NCI-H460 (cell line): ENCODE measurements around the gene KRT72. TPM values are rescaled to one million over a fixed set of nuclear protein-coding genes. Genes with fewer than 3 reads are reported as not detected.

Source experiments
- DNase-seq: peaks from one replicate; pipeline ENCODE4 v3.0.0-alpha.2; 2016; ENCODE audit warnings: low read depth; ENCODE audit errors: extremely low read depth
- total RNA-seq: library from RNA; depleted of rRNA; stranded (reverse); fragments of >200 nt; shearing (Covaris generic); gene quantifications from 2 replicates; pipeline ENCODE4 v1.2.3, GENCODE V29; 2014

Gene KRT72
- total RNA-seq, 1 experiment from 2014 or later, result not detected

- DNase-seq, result no peak
Observed at GRCh38 chr12:52630599-52631200, 29.4 kb upstream of the KRT72 start.

GRCh38 chr12:52630008-52630500 is 28.8 kb upstream of the KRT72 start:
- DNase-seq, result no peak

GRCh38 chr12:52629281-52630007 is 28.2 kb upstream of the KRT72 start:
- DNase-seq, result no peak

- no peak for DNase-seq
Observed at GRCh38 chr12:52628841-52629240, 27.6 kb upstream of the KRT72 start.

- DNase-seq, result no peak
Observed at GRCh38 chr12:52628111-52628507, 26.8 kb upstream of the KRT72 start.

GRCh38 chr12:52627395-52628110 is 26.3 kb upstream of the KRT72 start:
- DNase-seq, result no peak

- DNase-seq, result no peak
Observed at GRCh38 chr12:52622349-52622748, 21.1 kb upstream of the KRT72 start.

- DNase-seq, result no peak
Observed at GRCh38 chr12:52618866-52619265, 17.6 kb upstream of the KRT72 start.

GRCh38 chr12:52618216-52618615 is 17.0 kb upstream of the KRT72 start, which contains the start of gene KRT73:
Gene KRT73, minus strand, starts transcription at chr12:52618559. Its CDS starts 35 bp downstream, at chr12:52618524.
- DNase-seq, result no peak

GRCh38 chr12:52617403-52617785 is 16.1 kb upstream of the KRT72 start:
- no peak for DNase-seq

- DNase-seq, result no peak
Observed at GRCh38 chr12:52616680-52617402, 15.6 kb upstream of the KRT72 start.

GRCh38 chr12:52615912-52616311 is 14.6 kb upstream of the KRT72 start:
- DNase-seq, result no peak

- no peak for DNase-seq
Observed at GRCh38 chr12:52615208-52615868, 14.1 kb upstream of the KRT72 start.

GRCh38 chr12:52614381-52615207 is 13.3 kb upstream of the KRT72 start:
- DNase-seq, result no peak

- no peak for DNase-seq
Observed at GRCh38 chr12:52613384-52614030, 12.2 kb upstream of the KRT72 start.

- no peak for DNase-seq
Observed at GRCh38 chr12:52612431-52613383, 11.4 kb upstream of the KRT72 start.

GRCh38 chr12:52611080-52611468 is 9.8 kb upstream of the KRT72 start:
- no peak for DNase-seq
